NB4 (cell line): ENCODE results near the gene GNAO1.

Source experiments
- DNase-seq: peaks from one replicate; pipeline ENCODE4 v3.0.0; 2010; ENCODE audit warnings: low read depth
- H3K4me3 ChIP-seq: one replicate; pipeline ENCODE4 v1.5.1; 2011; ENCODE audit warnings: mild to moderate bottlenecking, low read depth, low read length, moderate library complexity
- CTCF ChIP-seq: IDR thresholded peaks from one replicate; pipeline ENCODE4 v1.5.1; 2012; ENCODE audit warnings: low read depth, low read length
- MAX ChIP-seq: IDR thresholded peaks from 2 replicates; pipeline ENCODE4 v1.6.1; 2011; ENCODE audit warnings: low read depth, low read length
- MYC ChIP-seq: IDR thresholded peaks from 2 replicates; pipeline ENCODE4 v1.6.1; 2011; ENCODE audit warnings: low read depth, low read length
- POLR2A ChIP-seq: IDR thresholded peaks from 2 replicates; pipeline ENCODE4 v1.6.1; 2011; ENCODE audit warnings: mild to moderate bottlenecking; ENCODE audit not compliant: insufficient read length; ENCODE audit errors: extremely low read depth

GNAO1 gene

GRCh38 chr16:56295059-56295665 lies 103.9 kb downstream of the GNAO1 start:
- no peak overlapping the region for H3K4me3 ChIP-seq
- DNase-seq: no peak
- no peak for TF ChIP-seq MYC
- TF ChIP-seq CTCF: no peak
- TF ChIP-seq MAX: no peak
- no peak for TF ChIP-seq POLR2A

- no peak for TF ChIP-seq MAX
- no peak for TF ChIP-seq POLR2A
- no peak for TF ChIP-seq MYC
- TF ChIP-seq CTCF: no peak
- DNase-seq: no peak
- H3K4me3 ChIP-seq: no peak overlapping the region
These were observed 104.6 kb downstream of the GNAO1 start for GRCh38 chr16:56295739-56296527.

GRCh38 chr16:56297684-56298083 lies 106.4 kb downstream of the GNAO1 start:
- no peak for DNase-seq
- TF ChIP-seq POLR2A: no peak
- TF ChIP-seq MAX: no peak
- TF ChIP-seq CTCF: no peak
- TF ChIP-seq MYC: no peak
- no peak overlapping the region for H3K4me3 ChIP-seq

GRCh38 chr16:56298116-56298515 lies 106.8 kb downstream of the GNAO1 start:
- no peak for DNase-seq
- TF ChIP-seq POLR2A (no peak), MAX (no peak), MYC (no peak), CTCF (no peak)

GRCh38 chr16:56298948-56299596 lies 107.8 kb downstream of the GNAO1 start:
- no peak for DNase-seq
- H3K4me3 ChIP-seq: no peak overlapping the region
- no peak for TF ChIP-seq MYC
- TF ChIP-seq CTCF: no peak
- TF ChIP-seq POLR2A: no peak
- no peak for TF ChIP-seq MAX

More at GRCh38 chr16:56298116-56298515, 106.8 kb downstream of the GNAO1 start:
- no peak overlapping the region for H3K4me3 ChIP-seq
